T-helper 1 cell (primary cell): ENCODE data around the gene IL12B.
"Not testable (repeated sequence)": the region's sequence is repeated elsewhere in the genome, so short reads cannot be mapped to it uniquely, and the experiment has no call there.

Source experiments
- DNase-seq, 5 donors: peaks; one replicate each; pipeline ENCODE4 v3.0.0-alpha.2; 2012 to 2020
- total RNA-seq, 4 donors: gene quantifications; one replicate each; lab custom pipeline; 2026; lab: John Stamatoyannopoulos, UW

IL12B gene
- 0 reads per million in 4 donors for total RNA-seq

- no peak for DNase-seq
Measured at GRCh38 chr5:159330131-159330800, at the start of gene IL12B. Gene IL12B (minus strand): TSS chr5:159330487. CDS start chr5:159326782, 3,705 bp downstream.

DNA sequence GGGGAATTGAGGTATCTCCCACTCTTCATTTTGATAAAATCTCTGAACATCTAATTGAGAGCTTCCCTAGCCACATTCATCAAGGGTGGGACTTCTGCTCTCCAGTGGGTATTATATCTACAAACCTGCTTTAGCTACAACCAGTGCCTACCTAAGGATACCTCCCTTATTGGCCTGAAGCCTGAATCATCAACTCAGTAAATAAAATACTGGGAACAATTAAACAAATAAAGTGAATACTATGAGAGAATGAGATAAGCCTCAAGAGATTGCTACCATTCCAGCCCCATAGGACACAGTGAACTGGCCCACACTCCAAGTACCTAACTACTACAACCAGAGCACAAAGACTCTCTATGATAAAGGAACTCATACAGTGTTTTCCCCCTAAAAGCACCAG is 47.4 kb upstream of the IL12B start:
- no peak for DNase-seq

DNA sequence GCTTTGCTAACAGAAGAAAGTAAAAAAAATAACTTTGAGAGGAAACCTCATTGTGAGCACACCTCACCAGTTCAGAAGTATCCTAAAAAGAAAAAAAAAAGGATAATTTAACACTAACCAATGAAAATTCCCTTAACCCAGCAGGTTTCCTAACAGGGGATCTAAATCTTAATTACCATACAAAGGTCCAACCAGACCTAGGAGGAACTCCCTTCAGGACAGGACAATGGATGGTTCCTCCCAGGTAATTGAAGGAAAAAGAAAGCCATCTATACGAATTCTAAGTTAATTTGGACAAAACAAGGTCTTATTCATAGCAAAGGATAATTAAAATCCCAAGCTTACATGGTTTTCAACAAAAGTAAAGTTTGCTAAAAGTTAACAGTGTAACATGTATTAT is 37.6 kb upstream of the IL12B start:
- DNase-seq = not testable (repeated sequence)

- peak in 1 of 5 donors; percentile 10 for DNase-seq
Measured at GRCh38 chr5:159366776-159367175, 36.5 kb upstream of the IL12B start.

- no peak for DNase-seq
Measured at GRCh38 chr5:159362220-159362619, 31.9 kb upstream of the IL12B start.

GRCh38 chr5:159359871-159360270 is 29.6 kb upstream of the IL12B start:
- DNase-seq = not testable (repeated sequence)

DNA sequence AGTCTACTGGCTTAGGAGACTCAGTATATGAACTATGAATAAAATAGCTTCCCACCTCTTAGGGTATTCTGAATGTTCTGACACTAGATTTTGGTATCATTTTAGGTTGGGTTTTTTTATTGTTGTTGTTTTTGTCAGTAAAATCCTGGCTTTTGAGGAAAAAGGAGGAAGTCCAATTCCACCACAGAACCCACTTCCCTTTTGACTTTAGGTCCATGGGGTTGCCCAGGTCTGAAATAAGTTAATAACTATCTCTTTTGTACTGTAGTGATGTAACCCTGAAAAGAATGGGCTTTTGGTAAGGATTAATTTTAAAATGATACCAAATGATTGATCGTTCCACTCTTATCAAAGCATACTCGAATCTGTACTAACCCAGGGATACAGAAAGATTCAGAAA is 29.1 kb upstream of the IL12B start:
- no peak for DNase-seq

DNA sequence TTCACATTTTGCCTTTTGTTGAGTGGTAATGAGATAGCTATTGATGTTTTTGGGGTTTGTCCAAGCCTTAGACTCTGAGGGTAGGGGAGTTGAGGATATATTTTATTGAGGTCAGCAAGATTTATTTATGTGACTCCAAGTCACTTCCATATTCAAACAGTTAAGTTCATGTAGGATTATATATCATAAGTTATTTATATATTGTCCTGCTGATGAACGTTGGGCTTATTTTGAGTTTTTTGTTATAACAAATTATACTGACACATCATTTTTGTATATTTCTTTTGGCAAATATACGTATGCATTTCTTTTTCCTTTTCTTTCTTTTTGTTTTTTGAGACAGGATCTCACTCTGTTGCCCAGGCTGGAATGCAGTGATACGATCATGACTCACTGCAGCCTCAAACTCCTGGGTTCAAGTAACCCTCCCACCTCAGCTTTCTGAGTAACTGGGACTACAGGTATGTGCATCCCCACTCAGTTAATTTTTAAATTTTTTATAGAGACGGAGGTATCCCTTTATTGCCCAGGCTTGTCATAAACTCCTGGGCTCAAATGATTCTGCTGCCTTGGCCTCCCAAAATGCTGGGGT is 23.5 kb upstream of the IL12B start:
- no peak for DNase-seq

GRCh38 chr5:159350644-159351043 is 20.4 kb upstream of the IL12B start:
- not testable (repeated sequence) for DNase-seq

DNA sequence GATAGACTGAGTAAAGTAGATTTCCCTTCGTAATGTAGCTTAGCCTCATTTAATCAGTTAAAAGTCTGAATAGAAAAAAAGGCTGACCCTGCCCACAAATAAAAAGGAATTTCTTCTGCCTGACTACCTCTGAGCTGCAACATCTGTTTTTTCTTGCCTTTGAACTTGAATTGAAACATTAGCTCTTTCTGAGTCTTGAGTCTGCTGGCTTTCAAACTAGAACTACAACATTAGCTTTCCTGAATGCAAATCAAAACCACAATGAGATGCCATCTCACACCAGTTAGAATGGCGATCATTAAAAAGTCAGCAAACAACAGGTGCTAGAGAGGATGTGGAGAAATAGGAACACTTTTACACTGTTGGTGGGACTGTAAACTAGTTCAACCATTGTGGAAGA is 19.9 kb upstream of the IL12B start:
- DNase-seq = not testable (repeated sequence)

- DNase-seq = no peak
Measured at GRCh38 chr5:159345861-159346260, 15.6 kb upstream of the IL12B start.

DNA sequence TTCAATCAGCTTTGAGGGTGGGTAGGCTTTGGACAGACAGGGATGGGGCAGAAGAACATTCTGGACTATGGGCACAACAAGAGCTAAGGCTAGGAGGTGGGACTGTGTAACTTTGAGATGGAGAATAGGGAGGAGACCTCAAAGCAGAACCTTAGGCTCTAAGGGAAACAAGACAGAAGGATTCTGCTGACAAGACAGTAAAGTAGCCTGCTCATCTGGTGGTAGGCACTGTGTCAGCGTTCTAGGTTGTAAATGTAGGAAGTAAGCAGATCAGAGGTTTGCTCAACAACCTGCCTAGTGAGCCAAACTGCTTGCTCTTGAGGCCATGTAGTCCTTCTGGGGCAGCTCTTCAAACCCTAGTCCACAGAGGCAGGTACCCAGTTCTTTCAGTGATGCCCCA is 15.0 kb upstream of the IL12B start:
- peak in 1 of 5 donors; percentile 34 for DNase-seq

GRCh38 chr5:159343295-159344094 is 13.2 kb upstream of the IL12B start:
- no peak for DNase-seq

GRCh38 chr5:159342840-159343239 is 12.6 kb upstream of the IL12B start:
- DNase-seq = no peak

DNA sequence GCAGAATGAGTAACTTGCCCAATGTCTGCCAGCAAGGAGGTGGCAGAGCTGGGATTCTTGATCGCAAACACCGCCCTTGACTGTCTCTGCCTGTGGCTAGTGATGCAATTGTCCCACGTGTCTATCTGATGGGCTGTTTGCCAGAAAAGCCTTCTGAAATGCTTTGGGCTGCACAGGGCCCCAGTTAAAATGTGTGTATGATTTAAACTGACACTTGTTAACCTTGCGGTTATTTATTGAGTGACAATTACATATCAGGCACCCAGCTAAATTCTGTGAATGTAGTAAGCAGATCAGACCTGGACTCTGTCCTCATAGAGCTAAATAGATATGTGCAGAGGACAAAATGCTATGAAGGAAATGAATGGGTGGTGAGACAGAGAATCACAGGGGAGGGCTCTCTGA is 11.6 kb upstream of the IL12B start:
- peak; percentile 27 to 76 (median 49) for DNase-seq

DNA sequence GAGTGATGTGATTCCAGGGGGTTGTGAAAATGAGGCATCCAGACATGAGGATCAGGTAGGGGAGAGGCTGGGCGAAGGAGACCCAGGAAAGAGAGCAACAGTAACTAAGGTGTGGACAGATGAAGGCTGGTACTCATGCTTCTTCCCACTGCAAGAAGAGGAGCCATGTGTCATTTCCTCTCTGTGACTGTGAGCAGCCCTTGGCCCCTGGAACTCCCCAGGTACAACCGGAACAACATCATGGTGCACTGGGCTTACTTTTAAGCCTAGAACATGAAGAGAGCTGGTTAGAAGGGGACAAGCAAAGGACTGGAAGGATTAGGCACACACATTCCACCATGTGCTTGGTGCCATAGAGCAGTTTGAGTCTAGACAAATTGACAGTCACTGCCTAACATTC is 10.9 kb upstream of the IL12B start:
- no peak for DNase-seq

DNA sequence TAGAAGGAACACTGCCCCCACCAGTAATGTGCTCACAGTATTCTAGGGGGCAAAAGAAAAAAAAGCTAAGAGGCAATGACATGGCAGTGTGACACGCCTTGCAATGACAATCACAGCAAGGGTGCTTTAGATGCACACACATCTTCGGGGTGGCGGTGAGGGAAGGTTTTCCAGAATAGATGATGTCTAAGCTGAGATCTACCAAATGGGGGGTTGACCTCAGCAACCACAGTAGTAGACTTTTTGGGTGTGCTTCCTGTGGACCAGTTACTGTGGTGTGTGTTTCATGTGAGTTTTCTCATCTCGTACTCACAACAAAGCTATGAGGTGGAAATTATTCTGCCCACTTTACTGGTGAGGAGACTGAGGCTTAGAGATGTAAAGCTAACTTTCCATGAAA is 10.2 kb upstream of the IL12B start:
- peak in 1 of 5 donors; percentile 72 for DNase-seq

DNA sequence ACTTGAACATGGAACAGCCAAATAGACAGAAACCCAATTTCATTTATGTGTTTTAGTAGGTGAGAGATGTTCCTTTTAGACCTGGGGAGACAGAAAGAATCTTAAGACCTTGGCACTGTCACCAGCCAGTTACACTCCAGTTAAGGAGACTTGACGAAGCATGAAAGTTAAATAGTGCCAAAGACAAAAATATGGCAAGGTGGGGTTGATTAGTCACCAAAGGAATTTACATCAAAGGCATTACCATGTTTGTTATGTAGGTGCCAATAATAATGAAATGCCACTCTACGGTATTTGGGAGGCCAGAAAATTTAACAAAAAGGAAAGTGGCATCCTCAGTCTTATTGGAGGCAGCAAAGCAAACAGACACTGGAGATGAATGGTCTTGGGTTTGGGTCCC is 9.2 kb upstream of the IL12B start:
- DNase-seq = no peak

DNA sequence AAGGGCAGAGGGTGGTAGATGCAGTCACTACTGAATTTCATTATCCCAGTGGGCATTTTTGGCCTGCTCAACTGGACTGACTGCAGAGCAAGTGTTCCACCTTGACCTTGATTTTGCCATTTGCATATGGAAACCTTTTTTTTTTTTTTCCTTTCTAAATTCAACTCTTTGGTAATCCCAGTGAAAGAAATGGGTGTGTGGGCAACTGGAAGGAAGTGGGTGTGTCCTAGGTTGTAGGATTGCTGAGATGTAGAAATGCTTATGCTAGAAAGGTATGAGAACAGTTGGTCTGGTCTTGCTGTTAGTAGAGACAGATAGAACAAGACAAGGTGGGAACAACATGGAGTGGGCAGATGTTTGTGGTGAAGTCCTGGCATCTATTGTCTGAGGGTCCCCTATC is 7.8 kb upstream of the IL12B start:
- peak in 1 of 5 donors; percentile 54 for DNase-seq

DNA sequence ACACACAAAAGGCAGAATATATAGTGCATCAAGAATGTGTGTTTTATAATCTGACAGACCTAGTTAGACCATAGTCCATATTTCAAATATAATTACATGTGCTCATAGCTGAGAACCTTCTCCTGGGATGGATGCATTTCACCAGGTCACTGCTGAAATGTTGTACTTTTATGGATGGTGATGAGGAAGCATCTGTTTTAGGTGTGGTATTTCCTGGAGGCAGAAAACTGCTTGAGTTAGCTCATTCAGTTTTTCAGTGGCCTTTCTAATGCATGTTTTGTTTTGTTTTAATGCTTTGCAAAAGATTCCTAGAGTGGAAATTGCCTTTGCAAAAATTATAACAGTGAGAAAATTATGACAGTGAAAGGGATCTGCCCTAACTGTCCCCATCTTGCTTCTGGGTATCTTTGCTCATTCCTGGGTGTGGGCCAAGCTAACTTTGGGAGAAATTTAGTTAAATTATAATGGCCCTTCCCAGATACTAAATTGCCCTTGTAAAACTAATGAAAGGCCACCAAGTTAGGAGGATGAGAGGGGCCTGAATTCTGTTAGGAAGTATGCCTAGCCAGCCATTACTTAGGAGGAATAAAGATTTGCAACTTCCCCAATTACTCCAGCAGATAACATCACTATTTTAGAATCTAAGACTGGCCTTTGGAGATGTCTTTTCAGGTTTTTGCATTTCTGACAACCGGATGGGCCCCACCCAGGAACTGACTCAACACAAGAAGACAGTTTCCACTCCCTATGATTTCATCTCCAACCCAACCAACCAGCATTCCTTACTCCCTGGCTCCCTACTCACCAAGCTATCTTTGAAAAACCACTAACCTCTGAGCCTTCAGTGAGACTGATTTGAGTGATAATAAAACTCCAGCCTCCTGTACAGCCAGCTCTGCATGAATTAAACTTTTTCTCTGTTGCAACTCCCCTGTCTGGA is 7.0 kb upstream of the IL12B start:
- peak in 4 of 5 donors; percentile 10 to 90 (median 23) for DNase-seq

DNA sequence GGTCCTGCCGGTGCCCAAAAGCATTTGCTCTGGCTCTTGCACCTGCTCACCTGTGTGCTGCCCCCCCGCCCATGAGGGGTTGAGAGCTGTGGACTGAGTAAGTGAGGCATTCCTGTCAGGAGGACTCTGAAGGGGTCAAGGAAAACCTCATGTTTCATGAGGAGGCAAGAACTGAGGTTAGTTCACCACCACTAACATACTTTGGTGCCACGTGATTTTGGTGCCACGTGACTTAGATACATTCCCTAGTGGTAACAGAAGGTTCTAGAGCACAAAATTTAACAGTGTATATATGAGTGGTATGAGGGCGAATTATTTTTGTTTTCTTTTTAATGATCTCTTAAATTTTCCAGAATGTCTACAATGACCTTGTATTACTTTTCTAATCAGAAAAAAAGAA is 6.3 kb upstream of the IL12B start:
- peak in 1 of 5 donors; percentile 16 for DNase-seq

DNA sequence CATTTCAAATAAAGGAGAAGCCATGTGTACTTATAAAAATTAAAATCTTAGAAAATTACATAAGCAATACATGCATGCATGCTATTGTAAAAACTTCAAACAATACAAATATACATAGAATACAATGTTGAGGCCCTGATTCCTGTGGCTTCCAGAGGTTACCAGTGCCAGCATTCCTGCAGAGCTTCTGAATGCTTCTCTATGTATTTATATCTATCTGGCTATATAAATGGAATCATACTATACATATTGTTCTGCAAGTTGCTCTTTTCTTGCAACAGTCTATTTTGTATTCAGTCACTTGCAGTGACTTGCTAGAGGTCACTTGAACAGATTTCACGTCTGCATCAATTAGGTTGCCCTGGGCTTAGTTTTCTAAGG is 3.2 kb upstream of the IL12B start:
- no peak for DNase-seq
